WTC11 (cell line): Measurements from ENCODE around the gene ZFAND3.

Source experiments
- ARID4B ChIP-seq: sonication (generic); formaldehyde crosslinking; IDR thresholded peaks from 2 replicates; pipeline ENCODE4 v1.8.0; 2023; ENCODE audit warnings: missing genetic modification reagents, mild to moderate bottlenecking, borderline replicate concordance
- CTCF ChIP-seq: fragments of 200-600 bp; IDR thresholded peaks from 2 replicates; pipeline ENCODE4 v1.8.0; 2022; ENCODE audit warnings: antibody characterized with exemption
- JUN ChIP-seq: sonication (generic); formaldehyde crosslinking; IDR thresholded peaks from 2 replicates; pipeline ENCODE4 v1.8.0; 2023; ENCODE audit warnings: mild to moderate bottlenecking, missing genetic modification reagents
- MAX ChIP-seq: sonication (generic); formaldehyde crosslinking; IDR thresholded peaks from 2 replicates; pipeline ENCODE4 v1.8.0; 2022; ENCODE audit warnings: mild to moderate bottlenecking, missing genetic modification reagents
- NFE2L1 ChIP-seq: sonication (generic); formaldehyde crosslinking; IDR thresholded peaks from 2 replicates; pipeline ENCODE4 v1.8.1; 2023; ENCODE audit warnings: missing genetic modification reagents
- NFYB ChIP-seq: sonication (generic); formaldehyde crosslinking; conservative IDR thresholded peaks from 2 replicates; pipeline ENCODE4 v1.8.0; 2022; ENCODE audit warnings: low read depth, missing genetic modification reagents
- NR2C2 ChIP-seq: sonication (generic); formaldehyde crosslinking; IDR thresholded peaks from 2 replicates; pipeline ENCODE4 v1.8.0; 2022; ENCODE audit warnings: mild to moderate bottlenecking, missing genetic modification reagents
- PRDM15 ChIP-seq: sonication (generic); formaldehyde crosslinking; IDR thresholded peaks from 2 replicates; pipeline ENCODE4 v1.8.0; 2022; ENCODE audit warnings: missing genetic modification reagents
- SOX15 ChIP-seq: fragments of 250-450 bp; sonication (Bioruptor Pico); IDR thresholded peaks from 2 replicates; pipeline ENCODE4 v1.9.0; 2021; ENCODE audit warnings: mild to moderate bottlenecking
- TCF7 ChIP-seq: sonication (generic); formaldehyde crosslinking; IDR thresholded peaks from 2 replicates; pipeline ENCODE4 v1.8.0; 2022; ENCODE audit warnings: mild to moderate bottlenecking, low read depth, missing genetic modification reagents, moderate library complexity
- TEAD4 ChIP-seq: sonication (generic); formaldehyde crosslinking; IDR thresholded peaks from 2 replicates; pipeline ENCODE4 v1.8.0; 2022; ENCODE audit warnings: mild to moderate bottlenecking, missing genetic modification reagents
- USF2 ChIP-seq: sonication (generic); formaldehyde crosslinking; IDR thresholded peaks from 2 replicates; pipeline ENCODE4 v1.8.1; 2023; ENCODE audit warnings: mild to moderate bottlenecking, missing genetic modification reagents, moderate library complexity
- ZNF121 ChIP-seq: sonication (generic); formaldehyde crosslinking; IDR thresholded peaks from 2 replicates; pipeline ENCODE4 v1.8.0; 2023; ENCODE audit warnings: missing genetic modification reagents
- ZNF281 ChIP-seq: sonication (generic); formaldehyde crosslinking; IDR thresholded peaks from 2 replicates; pipeline ENCODE4 v1.8.0; 2023; ENCODE audit warnings: mild to moderate bottlenecking, missing genetic modification reagents

GRCh38 chr6:37793067-37793466 lies 26.5 kb upstream of the ZFAND3 start:
- TF ChIP-seq CTCF (no peak), ZNF121 (CRISPR knock-in tag) (no peak), JUN (no peak), TCF7 (CRISPR knock-in tag) (no peak), NFYB (CRISPR knock-in tag) (no peak), MAX (CRISPR knock-in tag) (no peak), ARID4B (CRISPR knock-in tag) (no peak), USF2 (CRISPR knock-in tag) (no peak), TEAD4 (CRISPR knock-in tag) (no peak), SOX15 (CRISPR knock-in tag) (no peak), ZNF281 (no peak), NFE2L1 (CRISPR knock-in tag) (no peak), NR2C2 (CRISPR knock-in tag) (no peak), PRDM15 (CRISPR knock-in tag) (no peak)
